ENCODE data around the gene SAMD4A. TPM values are rescaled to one million over a fixed set of nuclear protein-coding genes. Genes with fewer than 3 reads are reported as not detected.

The SAMD4A gene
- polyA plus RNA-seq, 3 donors: 3.2 to 8.6 (median 4.2) TPM

DNA sequence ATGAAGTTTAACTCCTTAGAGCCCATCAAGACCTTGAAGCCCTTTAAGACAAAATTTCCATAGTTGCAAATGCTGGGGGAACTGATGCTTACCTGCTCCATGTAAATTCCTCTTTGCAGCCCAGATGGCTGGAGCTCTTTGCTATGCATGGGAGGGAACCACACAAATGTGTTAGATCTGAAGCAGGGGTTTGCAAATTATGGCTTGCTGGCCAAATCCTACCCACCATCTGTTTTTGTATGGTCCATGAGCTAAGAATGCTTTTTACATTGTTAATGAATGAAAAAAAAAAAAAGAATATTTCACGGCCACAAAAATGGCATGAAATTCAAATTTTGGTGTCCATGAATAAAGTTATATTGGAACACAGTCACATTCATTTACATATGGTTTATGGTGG is 261.1 kb downstream of the SAMD4A start:
- no CpG with 5 or more reads among the region's 1 CpG for WGBS (ENCODE audit: insufficient coverage)
- H3K4me1 Mint-ChIP-seq: no peaks in the 10 kb centered on the region
- no peak overlapping the region for H3K27ac Mint-ChIP-seq
- intact Hi-C loops (cut with micrococcal nuclease): no loop called here
- no peak for DNase-seq
- Histone ChIP-seq H3K9me3 (replicated peaks in 1 of 2; ENCODE audit: control insufficient read depth in 1 of 2, insufficient read depth in 1 of 2, low read length in 2 of 2) (peaks cover 4 to 20% of the 10 kb centered on the region in 2 donors), H2AFZ (ENCODE audit: insufficient read depth, low read depth, low read length, poor library complexity, severe bottlenecking) (no peak overlapping the region), H3K4me1 (ENCODE audit: control insufficient read depth in 1 of 2, insufficient read depth in 2 of 2, low read length in 2 of 2) (no peaks in the 10 kb centered on the region), H3K9ac (ENCODE audit: insufficient read depth, low read length, poor library complexity, severe bottlenecking) (no peak overlapping the region), H3K27me3 (ENCODE audit: control insufficient read depth in 2 of 2, insufficient read depth in 2 of 2, low read length in 2 of 2) (no peaks in the 10 kb centered on the region), H3K27ac (ENCODE audit: low read depth in 1 of 2, low read length in 2 of 2) (no peak overlapping the region), H3K36me3 (replicated peaks in 1 of 2; ENCODE audit: control insufficient read depth in 1 of 2, insufficient read depth in 2 of 2, low read length in 2 of 2) (no peaks in the 10 kb centered on the region), H3K79me2 (ENCODE audit: insufficient read depth, low read length) (no peaks in the 10 kb centered on the region), H4K20me1 (ENCODE audit: insufficient read depth, low read length) (no peaks in the 10 kb centered on the region), H3K4me3 (replicated peaks in 1 of 3; ENCODE audit: low read depth in 2 of 3, low read length in 3 of 3) (no peak overlapping the region), H3K4me2 (replicated peaks; ENCODE audit: extremely low read depth, low read length, poor library complexity, severe bottlenecking) (no peak overlapping the region)
- no peaks in the 10 kb centered on the region for H3K36me3 Mint-ChIP-seq
- peaks cover 0 to 2% (median 0%) of the 10 kb centered on the region in 3 donors for H3K27me3 Mint-ChIP-seq (ENCODE audit: low read depth in 3 of 3)
- peaks cover 9 to 37% (median 25%) of the 10 kb centered on the region in 7 donors for H3K9me3 Mint-ChIP-seq
- no peak overlapping the region for H3K4me3 Mint-ChIP-seq
- TF ChIP-seq, protein P1, sequence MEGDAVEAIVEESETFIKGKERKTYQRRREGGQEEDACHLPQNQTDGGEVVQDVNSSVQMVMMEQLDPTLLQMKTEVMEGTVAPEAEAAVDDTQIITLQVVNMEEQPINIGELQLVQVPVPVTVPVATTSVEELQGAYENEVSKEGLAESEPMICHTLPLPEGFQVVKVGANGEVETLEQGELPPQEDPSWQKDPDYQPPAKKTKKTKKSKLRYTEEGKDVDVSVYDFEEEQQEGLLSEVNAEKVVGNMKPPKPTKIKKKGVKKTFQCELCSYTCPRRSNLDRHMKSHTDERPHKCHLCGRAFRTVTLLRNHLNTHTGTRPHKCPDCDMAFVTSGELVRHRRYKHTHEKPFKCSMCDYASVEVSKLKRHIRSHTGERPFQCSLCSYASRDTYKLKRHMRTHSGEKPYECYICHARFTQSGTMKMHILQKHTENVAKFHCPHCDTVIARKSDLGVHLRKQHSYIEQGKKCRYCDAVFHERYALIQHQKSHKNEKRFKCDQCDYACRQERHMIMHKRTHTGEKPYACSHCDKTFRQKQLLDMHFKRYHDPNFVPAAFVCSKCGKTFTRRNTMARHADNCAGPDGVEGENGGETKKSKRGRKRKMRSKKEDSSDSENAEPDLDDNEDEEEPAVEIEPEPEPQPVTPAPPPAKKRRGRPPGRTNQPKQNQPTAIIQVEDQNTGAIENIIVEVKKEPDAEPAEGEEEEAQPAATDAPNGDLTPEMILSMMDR (IDR thresholded peaks at IDR 0.05): no peak

DNA sequence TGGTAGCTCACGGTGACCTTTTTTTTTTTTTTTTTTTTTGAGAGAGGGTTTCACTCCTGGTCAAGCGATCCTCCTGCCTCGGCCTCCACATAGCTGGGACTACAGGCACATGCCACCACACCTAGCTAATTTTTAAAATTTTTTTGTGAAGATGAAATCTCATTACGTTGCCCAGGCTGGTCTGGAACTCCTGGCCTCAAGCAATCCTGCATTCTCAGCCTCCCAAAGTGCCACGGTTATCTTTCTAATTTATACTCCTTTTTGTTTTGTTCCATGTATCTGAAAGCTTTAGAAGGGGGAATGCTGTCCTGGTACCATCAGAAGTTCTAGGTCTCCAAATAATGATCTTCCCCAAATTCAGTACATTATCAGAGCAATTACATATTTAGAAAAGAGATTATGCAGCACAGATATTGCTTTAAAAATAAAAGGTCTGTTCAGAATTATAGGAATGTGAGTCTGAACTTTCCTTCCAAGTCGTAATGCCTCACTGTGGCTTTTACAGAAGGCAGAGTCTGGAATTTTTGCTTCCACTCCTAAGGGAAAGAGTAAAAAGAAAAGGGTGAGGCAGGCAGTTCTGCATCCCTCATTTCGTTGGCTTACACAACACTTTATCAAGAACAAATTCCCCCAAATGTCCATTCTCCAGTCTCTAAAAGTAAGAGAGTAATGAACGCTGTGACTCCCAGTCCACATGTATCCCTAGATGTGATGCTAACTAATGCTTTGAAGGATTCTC is 262.7 kb downstream of the SAMD4A start:
- intact Hi-C loops (cut with micrococcal nuclease): no loop called here
- no peak overlapping the region for H3K27ac Mint-ChIP-seq
- no CpG with 5 or more reads among the region's 8 CpGs for WGBS (ENCODE audit: insufficient coverage)
- H3K4me1 ChIP-seq (ENCODE audit: control insufficient read depth in 1 of 2, insufficient read depth in 2 of 2, low read length in 2 of 2): no peaks in the 10 kb centered on the region
- no peak for DNase-seq
- H3K4me3 ChIP-seq (replicated peaks in 1 of 3; ENCODE audit: low read depth in 2 of 3, low read length in 3 of 3): no peak overlapping the region
- no peaks in the 10 kb centered on the region for H3K27me3 ChIP-seq (ENCODE audit: control insufficient read depth in 2 of 2, insufficient read depth in 2 of 2, low read length in 2 of 2)
- H3K36me3 Mint-ChIP-seq: no peaks in the 10 kb centered on the region
- no peaks in the 10 kb centered on the region for H3K79me2 ChIP-seq (ENCODE audit: insufficient read depth, low read length)
- H3K9me3 Mint-ChIP-seq: peaks cover 0 to 25% (median 14%) of the 10 kb centered on the region in 7 donors
- no peaks in the 10 kb centered on the region for H3K36me3 ChIP-seq (replicated peaks in 1 of 2; ENCODE audit: control insufficient read depth in 1 of 2, insufficient read depth in 2 of 2, low read length in 2 of 2)
- no peaks in the 10 kb centered on the region for H4K20me1 ChIP-seq (ENCODE audit: insufficient read depth, low read length)
- TF ChIP-seq, protein P1 (IDR thresholded peaks at IDR 0.05): no peak
- H3K4me3 Mint-ChIP-seq: no peak overlapping the region
- H3K4me2 ChIP-seq (replicated peaks; ENCODE audit: extremely low read depth, low read length, poor library complexity, severe bottlenecking): no peak overlapping the region
- H3K27ac ChIP-seq (ENCODE audit: low read depth in 1 of 2, low read length in 2 of 2): no peak overlapping the region
- no peaks in the 10 kb centered on the region for H3K4me1 Mint-ChIP-seq
- H3K9ac ChIP-seq (ENCODE audit: insufficient read depth, low read length, poor library complexity, severe bottlenecking): no peak overlapping the region
- H2AFZ ChIP-seq (ENCODE audit: insufficient read depth, low read depth, low read length, poor library complexity, severe bottlenecking): no peak overlapping the region
- peaks cover 0 to 1% (median under 1%) of the 10 kb centered on the region in 3 donors for H3K27me3 Mint-ChIP-seq (ENCODE audit: low read depth in 3 of 3)
- peaks cover 4 to 6% of the 10 kb centered on the region in 2 donors for H3K9me3 ChIP-seq (replicated peaks in 1 of 2; ENCODE audit: control insufficient read depth in 1 of 2, insufficient read depth in 1 of 2, low read length in 2 of 2)
